Measurements from ENCODE around the gene HSFX2.
"Not testable (repeated sequence)": the region's sequence is repeated elsewhere in the genome, so short reads cannot be mapped to it uniquely, and the experiment has no call there.

HSFX2 gene, protein sequence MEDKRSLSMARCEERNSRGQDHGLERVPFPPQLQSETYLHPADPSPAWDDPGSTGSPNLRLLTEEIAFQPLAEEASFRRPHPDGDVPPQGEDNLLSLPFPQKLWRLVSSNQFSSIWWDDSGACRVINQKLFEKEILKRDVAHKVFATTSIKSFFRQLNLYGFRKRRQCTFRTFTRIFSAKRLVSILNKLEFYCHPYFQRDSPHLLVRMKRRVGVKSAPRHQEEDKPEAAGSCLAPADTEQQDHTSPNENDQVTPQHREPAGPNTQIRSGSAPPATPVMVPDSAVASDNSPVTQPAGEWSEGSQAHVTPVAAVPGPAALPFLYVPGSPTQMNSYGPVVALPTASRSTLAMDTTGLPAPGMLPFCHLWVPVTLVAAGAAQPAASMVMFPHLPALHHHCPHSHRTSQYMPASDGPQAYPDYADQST

GRCh38 chrX:149595214-149595613 lies at the start of gene HSFX2:
Gene HSFX2 (minus strand): TSS chrX:149595314. CDS start chrX:149594700, 614 bp downstream.
- intact Hi-C loops (cut with DNase I); DNase-seq: not testable (repeated sequence)

- intact Hi-C loops (cut with DNase I): no loop called here
Measured at GRCh38 chrX:149643496-149643895, 48.4 kb upstream of the HSFX2 start.

DNA sequence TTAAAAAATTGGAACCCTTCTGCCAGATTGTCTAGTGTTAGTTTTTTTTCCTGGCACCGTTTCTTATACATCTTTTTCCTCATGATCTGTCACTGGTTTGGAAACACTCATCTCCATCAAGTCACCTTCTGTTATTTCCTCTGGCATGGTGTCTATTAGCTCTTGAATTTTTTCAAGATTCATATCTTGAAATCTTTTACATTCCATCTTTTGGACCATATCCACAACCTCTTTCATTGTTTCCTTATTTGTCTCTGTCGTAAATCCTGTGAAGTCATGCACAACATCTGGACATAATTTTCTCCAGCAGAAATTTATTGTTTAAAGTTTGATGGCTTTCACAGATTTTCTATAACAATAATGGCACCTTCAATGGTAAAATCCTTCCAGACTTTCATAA lies 46.7 kb upstream of the HSFX2 start:
- no peak for DNase-seq
- intact Hi-C loops (cut with DNase I): no loop called here

More at GRCh38 chrX:149643496-149643895, 48.4 kb upstream of the HSFX2 start:
- no peak for DNase-seq

DNA sequence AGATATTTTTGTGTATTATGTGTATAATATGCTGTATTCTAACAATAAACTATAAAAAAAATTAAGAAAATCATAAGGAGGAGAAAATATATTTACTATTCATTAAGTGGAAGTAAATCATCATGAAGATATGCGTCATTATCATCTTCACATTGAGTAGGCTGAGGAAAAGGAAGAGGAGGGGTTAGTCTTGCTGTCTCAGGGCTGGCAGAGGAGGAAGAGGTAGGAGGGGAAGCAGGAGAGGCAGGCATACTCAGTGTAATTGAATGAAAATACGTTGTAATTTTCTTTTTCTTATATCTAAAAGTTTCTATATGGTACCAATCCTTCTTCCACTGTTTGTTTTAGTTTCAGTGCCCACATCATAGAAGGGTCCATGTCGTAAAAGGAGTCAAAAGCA lies 46.3 kb upstream of the HSFX2 start:
- peak in 2 of 42 donors; percentile 29 to 37 for DNase-seq
- intact Hi-C loops (cut with DNase I): no loop called here

DNA sequence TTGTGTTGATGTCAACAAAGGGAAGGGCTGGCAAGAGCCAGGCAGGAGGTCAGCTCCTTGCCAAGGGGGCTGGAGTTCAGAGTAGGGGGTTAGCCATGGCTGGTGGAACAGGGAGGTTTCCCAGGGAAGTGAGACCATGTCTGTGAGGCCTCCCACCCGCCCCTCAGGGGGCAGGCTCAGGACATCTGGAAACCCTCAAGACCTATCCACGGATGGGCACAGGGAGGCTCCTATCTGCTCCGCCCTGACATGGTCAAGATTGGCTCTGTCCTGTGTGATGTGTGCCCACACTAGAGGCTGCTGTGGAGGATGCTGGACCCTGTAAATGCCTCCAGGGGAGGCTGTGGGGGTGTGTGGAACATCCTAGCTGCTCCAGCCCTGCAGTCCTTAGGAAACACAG lies 44.5 kb upstream of the HSFX2 start:
- intact Hi-C loops (cut with DNase I): no loop called here
- no peak for DNase-seq

DNA sequence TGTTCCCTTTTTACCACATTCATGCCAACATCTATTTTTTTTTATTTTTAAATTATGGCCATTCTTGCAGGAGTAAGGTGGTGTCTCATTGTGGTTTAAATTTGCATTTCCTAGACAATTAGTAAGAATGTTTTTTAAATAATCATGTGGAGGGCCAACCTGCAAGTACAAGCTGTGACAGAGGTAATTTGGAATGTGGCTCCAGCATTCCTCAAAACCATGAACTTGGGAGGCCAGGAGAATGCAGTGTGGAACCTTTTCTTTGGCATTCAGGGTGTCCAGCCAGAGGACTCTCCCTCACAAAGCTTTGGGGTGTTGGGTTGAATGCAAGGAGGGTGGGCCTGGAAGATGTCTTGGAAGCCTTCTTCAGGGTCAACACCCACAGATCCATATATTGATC lies 43.7 kb upstream of the HSFX2 start:
- no peak for DNase-seq
- intact Hi-C loops (cut with DNase I): no loop called here

DNA sequence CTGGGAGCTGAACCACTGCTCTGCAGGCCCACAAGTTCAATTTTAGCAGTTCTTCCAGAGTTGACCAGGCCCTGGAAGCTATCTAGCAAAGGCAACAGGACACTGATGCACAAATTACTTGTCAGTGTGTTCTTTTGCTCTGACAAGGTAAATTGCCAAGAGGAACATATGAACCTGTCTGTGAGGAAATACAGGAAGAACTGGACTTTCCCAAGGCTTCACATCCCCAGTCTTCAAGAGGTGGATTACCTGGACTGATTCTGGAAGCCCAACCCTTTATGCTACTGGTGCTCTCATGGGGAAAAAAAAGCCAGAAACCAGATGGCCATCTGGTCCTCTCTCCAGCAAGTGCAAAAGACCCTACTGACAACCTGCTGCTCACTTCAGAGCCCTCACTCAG lies 38.4 kb upstream of the HSFX2 start:
- intact Hi-C loops (cut with DNase I): no loop called here
- no peak for DNase-seq

GRCh38 chrX:149631234-149632165 lies 36.4 kb upstream of the HSFX2 start, which contains the start of gene TMEM185A:
Gene TMEM185A (minus strand): TSS chrX:149631792. CDS start chrX:149631580, 212 bp downstream.
- intact Hi-C loops (cut with DNase I): no loop called here
- peak; percentile 30 to 87 (median 70) for DNase-seq

DNA sequence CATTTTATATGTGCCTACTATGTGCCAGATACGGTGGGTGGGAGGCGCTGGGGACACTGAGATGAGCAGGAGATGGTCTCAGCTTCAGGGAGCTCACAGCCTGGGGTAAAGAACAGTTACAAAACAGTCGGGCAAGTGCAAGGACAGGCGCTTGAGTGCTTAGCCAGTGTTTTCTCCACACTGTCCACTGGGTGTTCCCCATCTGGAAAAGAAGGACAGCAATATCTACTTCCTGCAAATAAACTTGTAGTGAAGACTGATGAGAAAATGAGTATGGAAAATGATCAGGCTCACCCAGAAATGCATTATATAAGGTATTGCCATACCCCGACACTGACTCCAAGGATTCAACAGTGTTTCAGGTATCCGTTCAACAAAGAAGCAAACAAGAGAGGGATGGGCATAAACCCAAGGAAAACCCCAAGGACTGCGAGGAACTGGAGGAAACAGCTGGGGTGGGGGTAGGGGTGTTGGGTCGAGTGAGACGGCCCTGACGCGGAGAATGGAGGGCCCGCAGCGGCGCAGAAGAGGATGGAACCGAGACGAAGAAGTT lies 35.6 kb upstream of the HSFX2 start:
- peak in 7 of 42 donors; percentile 1 to 42 (median 6) for DNase-seq
- intact Hi-C loops (cut with DNase I): no loop called here

DNA sequence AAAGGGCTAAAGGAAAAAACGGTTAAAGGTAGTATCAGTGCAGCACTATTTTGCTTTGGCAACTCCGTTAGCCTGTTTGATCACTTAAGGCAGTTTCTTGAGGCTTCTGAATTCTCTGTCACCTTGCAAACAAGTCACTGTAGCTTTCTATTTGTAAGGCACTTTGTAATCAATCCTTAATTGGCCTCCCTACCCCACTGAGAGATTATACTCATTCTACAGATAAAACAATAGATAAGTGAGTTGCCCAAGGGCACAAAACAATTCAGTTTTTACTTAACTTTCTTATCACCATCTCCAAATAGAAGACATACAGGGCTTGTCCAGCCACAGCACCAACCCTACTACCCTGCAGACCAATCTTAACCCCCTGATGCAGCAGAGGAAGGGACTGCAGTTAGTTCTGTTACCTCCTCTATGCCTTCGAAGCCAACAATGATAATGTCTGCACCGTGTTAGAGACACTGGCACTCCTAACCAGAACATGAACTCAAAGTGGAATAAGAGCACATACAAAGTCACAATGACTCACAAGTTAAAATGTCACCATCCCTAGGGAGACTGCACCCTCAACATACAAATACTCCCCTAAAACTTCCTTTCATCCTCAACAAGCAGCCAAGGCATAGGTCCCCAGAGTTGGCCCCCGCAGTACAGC lies 34.7 kb upstream of the HSFX2 start:
- intact Hi-C loops (cut with DNase I): no loop called here
- no peak for DNase-seq

DNA sequence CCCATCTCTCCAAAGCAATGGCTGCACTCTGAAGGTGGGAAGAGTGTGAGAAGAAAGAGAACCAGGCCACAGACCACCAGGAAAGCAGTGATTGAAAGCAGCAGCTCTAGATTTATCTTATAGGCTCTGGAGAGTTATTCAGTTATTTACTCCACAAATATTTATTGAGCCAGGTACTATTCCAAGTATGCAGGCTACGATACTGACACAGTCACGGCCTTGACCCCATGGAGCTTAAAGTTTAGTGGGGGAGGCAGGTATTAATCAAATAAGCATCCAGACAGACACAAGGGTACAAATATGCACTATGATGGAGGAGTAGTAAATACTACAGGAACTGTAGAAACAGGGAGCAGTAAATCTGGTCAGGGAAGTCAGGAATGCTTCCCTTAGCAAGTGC lies 33.7 kb upstream of the HSFX2 start:
- intact Hi-C loops (cut with DNase I): no loop called here
- no peak for DNase-seq

- no peak for DNase-seq
- intact Hi-C loops (cut with DNase I): no loop called here
Measured at GRCh38 chrX:149628280-149628679, 33.2 kb upstream of the HSFX2 start.

- DNase-seq; intact Hi-C loops (cut with DNase I): not testable (repeated sequence)
Measured at GRCh38 chrX:149626829-149627228, 31.7 kb upstream of the HSFX2 start.

DNA sequence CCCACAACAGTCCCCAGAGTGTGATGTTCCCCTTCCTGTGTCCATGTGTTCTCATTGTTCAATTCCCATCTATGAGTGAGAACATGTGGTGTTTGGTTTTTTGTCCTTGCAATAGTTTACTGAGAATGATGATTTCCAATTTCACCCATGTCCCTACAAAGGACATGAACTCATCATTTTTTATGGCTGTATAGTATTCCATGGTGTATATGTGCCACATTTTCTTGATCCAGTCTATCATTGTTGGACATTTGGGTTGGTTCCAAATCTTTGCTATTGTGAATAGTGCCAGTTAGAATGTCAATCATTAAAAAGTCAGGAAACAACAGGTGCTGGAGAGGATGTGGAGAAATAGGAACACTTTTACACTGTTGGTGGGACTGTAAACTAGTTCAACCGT lies 24.5 kb upstream of the HSFX2 start:
- DNase-seq; intact Hi-C loops (cut with DNase I): not testable (repeated sequence)

DNA sequence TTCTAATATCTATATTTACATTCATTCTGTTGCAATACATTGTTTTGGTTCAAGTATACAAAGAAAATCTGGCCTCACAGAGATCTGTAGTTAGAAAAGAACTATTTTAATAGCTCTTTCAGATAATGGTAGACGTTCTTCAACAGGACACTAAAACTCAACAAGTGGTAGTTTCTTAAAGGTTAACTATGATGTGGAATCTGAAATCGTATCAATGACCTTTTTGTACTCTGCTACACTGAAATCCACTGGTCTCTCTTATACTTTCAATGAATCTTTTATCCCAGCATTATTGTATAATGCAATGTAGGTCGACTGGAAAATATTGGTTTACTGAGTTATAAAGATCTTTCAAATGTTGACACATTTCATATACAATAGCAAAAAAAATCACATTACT lies 23.8 kb upstream of the HSFX2 start:
- DNase-seq: no peak
- intact Hi-C loops (cut with DNase I): no loop called here

GRCh38 chrX:149611623-149612175 lies 16.6 kb upstream of the HSFX2 start:
- no peak for DNase-seq
- intact Hi-C loops (cut with DNase I): no loop called here

DNA sequence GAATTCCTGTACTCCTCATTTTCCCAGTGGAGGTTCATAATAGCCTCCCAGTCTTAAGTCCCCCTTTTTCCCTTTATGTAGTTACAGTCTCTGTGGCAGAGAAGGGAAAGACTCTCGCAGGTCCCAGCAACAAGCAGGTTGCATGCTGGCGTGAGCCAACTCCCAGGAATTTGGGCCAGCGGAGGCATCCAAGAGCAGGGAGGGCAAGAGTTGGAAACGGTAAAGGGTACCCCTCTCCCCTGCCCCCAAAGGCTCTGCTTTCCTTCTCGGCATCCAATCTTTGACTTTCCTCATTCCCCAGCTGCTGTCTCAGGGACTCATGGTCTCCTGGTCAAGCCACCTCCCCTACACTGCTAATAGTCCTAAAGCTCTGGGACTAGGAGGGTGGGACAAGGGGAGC lies 15.4 kb upstream of the HSFX2 start:
- intact Hi-C loops (cut with DNase I): no loop called here
- DNase-seq: no peak

DNA sequence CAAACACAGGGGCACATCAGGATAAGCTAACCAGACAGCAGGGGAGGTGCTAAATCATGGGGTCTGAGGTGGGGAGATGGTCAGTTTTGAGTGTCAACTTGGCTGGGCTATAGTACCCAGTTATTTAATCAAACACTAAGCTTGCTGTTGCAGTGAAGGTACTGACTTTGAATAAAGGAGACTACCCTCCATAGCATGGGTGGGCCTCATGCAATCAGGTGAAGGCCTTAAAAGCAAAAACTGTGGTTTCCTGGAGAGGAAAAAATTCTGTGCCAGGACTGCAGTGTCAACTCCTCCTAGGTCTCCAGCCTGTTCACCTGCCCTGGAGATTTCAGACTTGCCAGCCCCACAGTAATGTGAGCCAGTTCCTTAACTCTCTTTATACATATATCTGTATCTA lies 12.6 kb upstream of the HSFX2 start:
- intact Hi-C loops (cut with DNase I): no loop called here
- DNase-seq: no peak

Data from head of caudate nucleus (tissue), 42 donors.